Gastroesophageal sphincter (tissue), 4 donors: Measurements from ENCODE around the gene MR1. TPM values are rescaled to one million over a fixed set of nuclear protein-coding genes. Genes with fewer than 3 reads are reported as not detected.
A peak's percentile ranks its signal among the peaks of the same experiment; 100 is the strongest.

Source experiments
- ATAC-seq: fragments of 150-250 bp; one replicate; pipeline ENCODE4 v1.9.1; 2016; ENCODE audit warnings: mild to moderate bottlenecking, moderate library complexity
- H3K27ac ChIP-seq, 4 donors: fragments of 200-600 bp; sonication (generic) in 3 of 4; 1 replicate in 3 of 4; 2 replicates in 1 of 4; pipeline ENCODE4 v1.5.1; 2016 to 2019
- H3K27me3 ChIP-seq: fragments of 200-600 bp; sonication (generic); one replicate; pipeline ENCODE4 v1.5.1; 2019
- H3K36me3 ChIP-seq, 2 donors: fragments of 200-600 bp; sonication (generic); one replicate each; pipeline ENCODE4 v1.5.1; 2019; ENCODE audit warnings: control low read depth in 1 of 2
- H3K4me1 ChIP-seq, 3 donors: fragments of 200-600 bp; sonication (generic); 1 replicate in 2 of 3; 2 replicates in 1 of 3; pipeline ENCODE4 v1.5.1; 2016 to 2019; ENCODE audit warnings: control low read depth in 2 of 3
- H3K4me3 ChIP-seq, 2 donors: fragments of 200-600 bp; sonication (generic); one replicate each; pipeline ENCODE4 v1.5.1; 2019; ENCODE audit warnings: mild to moderate bottlenecking in 1 of 2, moderate library complexity in 1 of 2
- H3K9me3 ChIP-seq, 3 donors: fragments of 200-600 bp; sonication (generic); one replicate each; pipeline ENCODE4 v1.5.1; 2017 to 2019; ENCODE audit warnings: control low read depth in 2 of 3
- CTCF ChIP-seq, 4 experiments: fragments of 200-600 bp in 2 of 4; fragments of 450-650 bp in 2 of 4; sonication (generic) in 1 of 4; IDR thresholded peaks; one replicate each; pipeline ENCODE4 v1.5.1; 2017 to 2019; ENCODE audit warnings: antibody characterized with exemption in 4 of 4, mild to moderate bottlenecking in 2 of 4, moderate library complexity in 2 of 4
- EP300 ChIP-seq: sonication (generic); formaldehyde crosslinking; IDR thresholded peaks from one replicate; pipeline ENCODE4 v1.6.1; 2017; ENCODE audit warnings: antibody characterized with exemption, mild to moderate bottlenecking
- POLR2A ChIP-seq, 2 donors: fragments of 450-650 bp; IDR thresholded peaks; one replicate each; pipeline ENCODE4 v1.6.1; 2017; ENCODE audit warnings: antibody characterized with exemption in 2 of 2, mild to moderate bottlenecking in 2 of 2, moderate library complexity in 1 of 2
- POLR2AphosphoS5 ChIP-seq: sonication (generic); formaldehyde crosslinking; IDR thresholded peaks from one replicate; pipeline ENCODE4 v1.6.1; 2017; ENCODE audit warnings: antibody characterized with exemption
- WGBS, 2 donors: methylation state at CpG; one replicate each; pipeline ENCODE4 v1.1.5; 2018; ENCODE audit warnings: low coverage in 1 of 2; 5-methylcytosine and 5-hydroxymethylcytosine counted together
- total RNA-seq, 4 donors: library from RNA; depleted of rRNA; stranded (reverse); fragments of >200 nt; gene quantifications; one replicate each; pipeline ENCODE4 v1.1.0, GENCODE V29; 2016

The MR1 gene
- total RNA-seq, 4 donors from 2014 or later, result 15.3 to 19.8 (median 18.2) TPM

- H3K4me3 ChIP-seq, result no peak overlapping the region
- no peaks in the 10 kb centered on the region for H3K9me3 ChIP-seq
- TF ChIP-seq EP300 (no peak), CTCF (IDR thresholded peaks at IDR 0.05) (no peak), POLR2A (IDR thresholded peaks at IDR 0.05) (no peak), POLR2AphosphoS5 (no peak)
- H3K4me1 ChIP-seq, result no peaks in the 10 kb centered on the region
- peaks cover 0 to 38% of the 10 kb centered on the region in 2 donors for H3K36me3 ChIP-seq
- no peak overlapping the region for H3K27ac ChIP-seq
- no peaks in the 10 kb centered on the region for H3K27me3 ChIP-seq
- WGBS, 2 donors, result 82 to 87% methylated on average over 7 of the region's 7 CpGs
- ATAC-seq, result no peak
Measured at GRCh38 chr1:181001091-181001780, 32.5 kb upstream of the MR1 start.

- no peaks in the 10 kb centered on the region for H3K4me1 ChIP-seq
- TF ChIP-seq POLR2A (IDR thresholded peaks at IDR 0.05), result no peak
- no peak for TF ChIP-seq POLR2AphosphoS5
- TF ChIP-seq CTCF (IDR thresholded peaks at IDR 0.05), result no peak
- TF ChIP-seq EP300, result no peak
- no peak overlapping the region for H3K27ac ChIP-seq
- WGBS, 2 donors, result 95 to 100% methylated on average over 3 of the region's 3 CpGs
- H3K9me3 ChIP-seq, result no peaks in the 10 kb centered on the region
- peaks cover 0 to 38% of the 10 kb centered on the region in 2 donors for H3K36me3 ChIP-seq
- H3K27me3 ChIP-seq, result no peaks in the 10 kb centered on the region
- no peak for ATAC-seq
- H3K4me3 ChIP-seq, result no peak overlapping the region
Measured at GRCh38 chr1:181002582-181003172, 31.1 kb upstream of the MR1 start.

GRCh38 chr1:181010789-181011188 is 23.0 kb upstream of the MR1 start:
- Histone ChIP-seq H3K36me3 (no peaks in the 10 kb centered on the region), H3K9me3 (no peaks in the 10 kb centered on the region), H3K27me3 (no peaks in the 10 kb centered on the region), H3K4me1 (peaks cover 7 to 39% (median 19%) of the 10 kb centered on the region in 3 donors), H3K27ac (peak overlapping the region; percentile 39 to 65 (median 56)), H3K4me3 (no peak overlapping the region)
- no peak for TF ChIP-seq EP300
- no peak for TF ChIP-seq POLR2AphosphoS5
- TF ChIP-seq POLR2A (IDR thresholded peaks at IDR 0.05), result no peak
- TF ChIP-seq CTCF (IDR thresholded peaks at IDR 0.05), result no peak
- peak; percentile 63 for ATAC-seq

GRCh38 chr1:181011301-181012202 is 22.2 kb upstream of the MR1 start:
- Histone ChIP-seq H3K27ac (peak overlapping the region; percentile 39 to 65 (median 56)), H3K36me3 (no peaks in the 10 kb centered on the region), H3K4me3 (no peak overlapping the region), H3K9me3 (no peaks in the 10 kb centered on the region), H3K4me1 (peaks cover 7 to 41% (median 19%) of the 10 kb centered on the region in 3 donors), H3K27me3 (no peaks in the 10 kb centered on the region)
- TF ChIP-seq EP300, result no peak
- TF ChIP-seq POLR2AphosphoS5, result no peak
- TF ChIP-seq CTCF (IDR thresholded peaks at IDR 0.05), result no peak
- TF ChIP-seq POLR2A (IDR thresholded peaks at IDR 0.05), result no peak
- no peak for ATAC-seq
- WGBS, 2 donors, result 88 to 90% methylated on average over 2 to 3 of the region's 3 CpGs
